ENCODE results near the gene ADAP1.

DNA sequence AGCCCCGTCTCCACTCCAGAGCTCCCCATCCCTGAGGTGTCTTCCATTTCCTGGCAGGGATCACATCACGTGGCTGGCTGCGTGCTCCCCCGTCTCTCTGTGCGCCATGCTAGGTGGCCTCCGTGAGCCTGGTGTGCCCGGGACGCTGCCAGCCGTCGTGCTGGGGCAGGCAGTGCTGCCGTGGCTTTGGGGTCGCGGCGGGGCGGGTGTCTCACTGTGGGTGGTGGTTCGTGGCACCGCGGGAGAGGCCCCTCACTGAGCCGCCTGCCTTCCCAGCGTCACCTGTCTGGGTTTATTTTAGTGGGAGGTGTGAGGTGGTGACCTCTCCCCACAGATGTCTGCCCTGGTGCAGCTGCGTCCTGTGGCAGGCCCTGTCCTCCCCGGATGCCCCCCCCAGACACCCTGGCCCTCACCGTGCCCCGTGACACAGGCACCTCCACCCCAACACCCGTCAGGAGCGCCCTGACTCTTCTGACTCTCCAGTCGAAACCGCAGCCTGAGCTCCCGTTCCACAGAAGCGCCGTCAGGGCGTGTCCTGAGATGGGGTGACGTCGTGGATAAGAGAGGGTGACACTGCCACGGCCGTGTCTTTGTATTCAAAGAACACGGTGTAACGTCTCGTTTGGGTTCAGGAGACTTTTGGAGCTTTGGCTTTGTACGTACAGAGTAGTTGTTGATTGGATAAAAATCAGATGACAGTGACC, 60.2 kb downstream of the ADAP1 start:
- TF ChIP-seq, protein P1, sequence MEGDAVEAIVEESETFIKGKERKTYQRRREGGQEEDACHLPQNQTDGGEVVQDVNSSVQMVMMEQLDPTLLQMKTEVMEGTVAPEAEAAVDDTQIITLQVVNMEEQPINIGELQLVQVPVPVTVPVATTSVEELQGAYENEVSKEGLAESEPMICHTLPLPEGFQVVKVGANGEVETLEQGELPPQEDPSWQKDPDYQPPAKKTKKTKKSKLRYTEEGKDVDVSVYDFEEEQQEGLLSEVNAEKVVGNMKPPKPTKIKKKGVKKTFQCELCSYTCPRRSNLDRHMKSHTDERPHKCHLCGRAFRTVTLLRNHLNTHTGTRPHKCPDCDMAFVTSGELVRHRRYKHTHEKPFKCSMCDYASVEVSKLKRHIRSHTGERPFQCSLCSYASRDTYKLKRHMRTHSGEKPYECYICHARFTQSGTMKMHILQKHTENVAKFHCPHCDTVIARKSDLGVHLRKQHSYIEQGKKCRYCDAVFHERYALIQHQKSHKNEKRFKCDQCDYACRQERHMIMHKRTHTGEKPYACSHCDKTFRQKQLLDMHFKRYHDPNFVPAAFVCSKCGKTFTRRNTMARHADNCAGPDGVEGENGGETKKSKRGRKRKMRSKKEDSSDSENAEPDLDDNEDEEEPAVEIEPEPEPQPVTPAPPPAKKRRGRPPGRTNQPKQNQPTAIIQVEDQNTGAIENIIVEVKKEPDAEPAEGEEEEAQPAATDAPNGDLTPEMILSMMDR (IDR thresholded peaks at IDR 0.05), result no peak
- no peak for TF ChIP-seq POLR2A (IDR thresholded peaks at IDR 0.05)

All from heart left ventricle (tissue), 13 donors.